HG02938 (cell line): ENCODE results near the gene SUPT4H1.

Experiments used
- ATAC-seq: cut with Tn5 transposase; IDR thresholded peaks from one replicate; pipeline ENCODE4 v1.9.1; 2021; ENCODE audit warnings: mild to moderate bottlenecking, moderate library complexity; ENCODE audit not compliant: unreplicated experiment

SUPT4H1 gene

DNA sequence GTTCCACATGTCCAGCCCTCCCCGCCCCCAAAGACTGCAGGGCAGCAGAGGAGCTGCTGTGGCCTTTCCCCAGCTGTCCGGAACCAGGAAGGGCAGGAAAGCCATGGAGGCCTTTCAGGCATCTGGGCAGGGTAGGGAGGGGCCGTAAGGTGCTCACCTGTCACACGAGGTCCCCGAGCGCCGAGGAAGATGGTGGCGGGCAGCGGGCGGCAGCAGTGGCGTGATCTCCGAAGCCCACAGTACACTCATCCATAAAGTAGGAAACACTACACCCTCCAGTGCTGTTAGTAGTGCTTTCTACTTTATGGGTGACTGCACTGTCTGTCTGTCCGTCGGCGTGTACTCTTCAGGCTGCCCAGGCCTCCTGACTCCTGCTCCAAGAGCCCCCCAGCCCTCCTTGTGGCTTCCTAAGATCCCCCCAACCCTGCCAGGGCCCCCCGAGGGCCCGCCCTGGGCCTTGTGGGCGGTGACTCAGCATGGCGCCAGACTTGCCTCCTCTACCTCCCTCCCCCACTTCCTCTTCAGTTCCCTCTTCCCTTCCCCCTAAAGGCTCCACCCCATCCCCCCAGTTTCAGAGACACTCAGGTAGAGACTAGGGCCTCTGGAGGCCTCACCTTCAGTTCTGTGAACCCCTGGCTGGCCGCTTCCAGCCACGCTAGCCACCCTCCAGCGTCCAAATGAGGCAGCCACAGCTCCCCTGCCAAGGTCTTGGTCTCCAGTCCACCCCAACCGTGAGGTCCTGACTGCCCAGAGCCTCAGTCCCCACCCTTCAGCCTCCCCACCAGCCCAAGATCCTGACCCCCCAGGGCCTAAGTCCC is 20.8 kb downstream of the SUPT4H1 start:
- no peak for ATAC-seq

GRCh38 chr17:58330538-58330996 is 21.4 kb downstream of the SUPT4H1 start:
- no peak for ATAC-seq

GRCh38 chr17:58329810-58330537 is 22.0 kb downstream of the SUPT4H1 start:
- peak; percentile 22 for ATAC-seq

- peak; percentile 43 for ATAC-seq
Measured at GRCh38 chr17:58329035-58329809, 22.8 kb downstream of the SUPT4H1 start.

- no peak for ATAC-seq
Measured at GRCh38 chr17:58328195-58329034, 23.6 kb downstream of the SUPT4H1 start, which contains the start of gene TSPOAP1. TSS of gene TSPOAP1 (minus strand) at chr17:58328795. CDS start at chr17:58327920, 875 bp downstream.

DNA sequence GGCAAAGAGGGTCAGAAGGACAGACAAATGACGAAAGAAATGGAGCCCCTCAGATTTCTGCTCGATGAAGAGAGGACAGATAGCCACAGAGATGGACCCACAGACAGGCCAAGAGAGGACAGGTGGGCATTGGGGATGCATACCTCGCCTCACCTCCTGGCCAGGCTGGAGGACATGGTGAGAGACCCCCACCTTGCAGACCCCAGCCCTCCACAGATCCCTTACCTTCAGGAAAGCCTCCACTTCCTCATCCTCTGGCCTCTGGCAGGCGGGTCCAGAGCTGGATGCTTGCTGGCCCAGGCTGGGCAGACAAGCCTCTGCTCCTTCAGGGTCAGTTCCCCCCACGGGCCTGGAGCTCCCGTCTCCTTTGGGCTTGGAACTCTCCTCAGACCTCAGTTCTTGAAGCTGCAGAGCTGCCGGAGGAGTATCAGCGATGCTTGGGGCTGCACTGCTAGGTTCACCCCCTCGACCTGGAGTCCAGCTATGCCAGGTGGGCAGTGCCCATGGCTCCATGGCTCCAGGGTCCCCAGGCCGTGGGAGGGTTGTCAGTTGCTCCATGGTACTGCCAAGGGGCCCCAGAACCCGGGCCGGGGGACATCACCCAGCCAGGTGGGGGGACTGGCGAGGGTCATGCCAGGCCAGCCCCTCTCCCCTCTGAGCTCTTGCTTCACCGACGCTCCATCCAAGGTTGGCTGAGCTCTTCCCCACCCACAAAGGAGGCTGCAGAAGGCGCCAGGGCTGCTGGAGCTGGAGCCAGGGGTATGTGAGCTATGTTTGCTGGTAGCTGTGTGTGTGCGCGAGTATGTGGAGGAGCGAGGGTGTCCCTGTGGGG is 24.4 kb downstream of the SUPT4H1 start:
- no peak for ATAC-seq

- ATAC-seq = no peak
Measured at GRCh38 chr17:58326609-58327362, 25.2 kb downstream of the SUPT4H1 start.

DNA sequence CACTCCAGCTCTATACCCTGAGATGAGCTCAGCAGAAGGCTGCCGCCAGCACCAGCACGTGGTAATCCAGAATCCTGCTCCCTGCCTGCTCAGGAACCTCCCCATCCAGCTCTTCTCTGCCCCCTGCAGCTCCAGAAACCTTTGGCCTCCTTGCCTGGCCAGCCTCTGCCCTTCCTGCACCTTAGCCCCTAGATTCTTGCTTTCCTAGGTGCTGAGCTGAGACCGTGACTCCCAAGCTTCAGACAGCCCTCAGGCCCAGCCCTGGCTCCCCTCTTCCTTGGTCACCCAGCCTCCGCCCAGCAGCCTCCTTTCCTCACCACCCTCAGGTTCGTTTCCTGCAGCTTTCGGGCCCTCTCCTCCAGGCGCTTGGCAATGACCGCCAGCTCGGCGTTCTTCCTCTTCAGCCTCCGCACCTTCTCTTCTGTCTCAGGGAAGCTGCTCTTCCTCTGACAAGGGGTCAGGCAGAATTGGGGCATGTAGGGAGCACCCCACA is 26.0 kb downstream of the SUPT4H1 start:
- ATAC-seq = no peak

- ATAC-seq = no peak
Measured at GRCh38 chr17:58325289-58325726, 26.7 kb downstream of the SUPT4H1 start.

- ATAC-seq = no peak
Measured at GRCh38 chr17:58324409-58325288, 27.4 kb downstream of the SUPT4H1 start.

DNA sequence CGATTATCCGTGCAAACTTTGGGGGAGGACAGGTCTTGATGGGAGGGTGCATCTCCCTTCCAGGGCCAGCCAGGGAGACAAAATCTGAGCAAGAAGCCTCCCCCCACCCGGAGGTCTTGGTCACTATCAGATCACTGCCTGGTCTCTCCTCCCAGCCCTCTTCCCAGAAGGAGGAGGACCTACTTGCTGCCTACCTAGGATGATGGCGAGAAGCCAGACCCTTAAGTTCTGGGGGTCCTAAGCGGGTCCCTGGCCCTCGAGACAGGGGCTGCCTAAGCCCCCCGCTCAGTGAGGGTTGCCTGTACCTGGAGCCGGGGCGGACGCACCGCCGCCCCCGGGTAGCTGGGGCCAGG is 28.0 kb downstream of the SUPT4H1 start:
- no peak for ATAC-seq

- no peak for ATAC-seq
Measured at GRCh38 chr17:58323366-58324055, 28.5 kb downstream of the SUPT4H1 start.

DNA sequence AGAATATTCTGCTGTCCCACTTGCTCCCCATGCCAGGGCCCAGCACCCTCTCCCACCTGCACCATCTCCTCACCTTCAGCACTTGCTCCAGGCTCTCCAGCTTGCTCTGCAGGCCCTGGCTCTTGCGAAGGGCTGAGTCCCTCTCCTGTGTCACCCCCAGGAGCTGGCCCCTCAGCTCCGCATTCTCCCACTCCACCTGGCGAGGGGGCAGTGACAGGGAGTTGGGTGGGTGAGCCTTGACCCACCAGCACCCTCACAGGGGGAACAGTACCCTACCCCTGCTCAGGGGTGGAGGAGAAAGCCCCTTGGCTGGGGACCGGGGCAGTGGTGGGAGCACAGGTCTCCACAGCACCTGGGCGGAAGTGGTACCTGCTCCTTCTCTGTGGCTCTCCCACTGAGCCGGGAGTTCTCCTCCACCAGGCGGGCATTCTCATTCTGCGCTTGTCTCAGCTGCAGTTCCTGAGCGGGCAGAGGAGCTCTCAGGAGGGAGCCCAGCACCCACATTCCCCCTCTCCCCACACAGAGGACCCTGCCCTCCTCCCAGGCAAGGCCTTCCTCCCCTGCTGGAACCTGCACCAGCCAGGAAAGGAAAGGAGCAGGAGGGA is 29.3 kb downstream of the SUPT4H1 start:
- no peak for ATAC-seq

- no peak for ATAC-seq
Measured at GRCh38 chr17:58321571-58322525, 30.2 kb downstream of the SUPT4H1 start.

GRCh38 chr17:58320570-58321323 is 31.3 kb downstream of the SUPT4H1 start:
- no peak for ATAC-seq
